HEK293 (cell line): ENCODE results near the gene MYOZ3.

Experiments
- CTCF ChIA-PET: fragments of 350-600 bp; formaldehyde crosslinking; extraction: SDS; loops from one replicate; lab custom pipeline; 2021; ENCODE audit warnings: antibody characterized with exemption; lab: Yijun Ruan, JAX
- POLR2A ChIA-PET: fragments of 300-600 bp; formaldehyde crosslinking; extraction: SDS; loops from one replicate; lab custom pipeline; 2020; ENCODE audit warnings: antibody characterized with exemption, inconsistent platforms; lab: Yijun Ruan, JAX
- H3K27ac ChIP-seq: fragments of 200-500 bp; sonication (Bioruptor generic); 2 replicates; pipeline ENCODE4 v1.5.1; 2014; ENCODE audit warnings: low read depth, low read length, control low read depth, inconsistent platforms; ENCODE audit errors: extremely low read depth
- H3K36me3 ChIP-seq, 2 experiments: fragments of 200-500 bp in 1 of 2; sonication (Bioruptor generic) in 1 of 2; 1 replicate in 1 of 2; 2 replicates in 1 of 2; pipeline ENCODE4 v1.5.1; 2014 to 2017; ENCODE audit warnings: inconsistent platforms in 2 of 2, low read length in 2 of 2; ENCODE audit not compliant: control insufficient read depth in 2 of 2, insufficient read depth in 1 of 2
- H3K4me1 ChIP-seq: fragments of 200-500 bp; sonication (Bioruptor generic); 2 replicates; pipeline ENCODE4 v1.5.1; 2014; ENCODE audit warnings: mild to moderate bottlenecking, low read length, inconsistent platforms; ENCODE audit not compliant: control insufficient read depth, insufficient read depth
- H3K4me3 ChIP-seq: 2 replicates; pipeline ENCODE4 v1.5.1; 2011; ENCODE audit warnings: low read depth, mild to moderate bottlenecking, control low read depth, low read length, moderate library complexity
- H3K9me3 ChIP-seq: fragments of 200-500 bp; sonication (Bioruptor generic); 2 replicates; pipeline ENCODE4 v1.5.1; 2014; ENCODE audit warnings: low read depth, low read length, inconsistent platforms; ENCODE audit not compliant: control insufficient read depth, insufficient read depth
- EGR2 ChIP-seq: fragments of 450-650 bp; formaldehyde crosslinking; IDR thresholded peaks from 2 replicates; pipeline ENCODE4 v1.5.1; 2016; ENCODE audit warnings: low read depth, missing biosample characterization, missing genetic modification characterization
- ELK4 ChIP-seq: IDR thresholded peaks from 2 replicates; pipeline ENCODE4 v1.6.1; 2011; ENCODE audit warnings: mild to moderate bottlenecking, low read depth, low read length, borderline replicate concordance
- KLF1 ChIP-seq: fragments of 450-650 bp; formaldehyde crosslinking; IDR thresholded peaks from 2 replicates; pipeline ENCODE4 v1.5.1; 2016; ENCODE audit warnings: missing biosample characterization, missing genetic modification characterization
- KLF16 ChIP-seq: fragments of 450-650 bp; formaldehyde crosslinking; IDR thresholded peaks from 2 replicates; pipeline ENCODE4 v1.5.1; 2017; ENCODE audit warnings: missing biosample characterization, missing genetic modification characterization
- KLF9 ChIP-seq: fragments of 450-650 bp; formaldehyde crosslinking; IDR thresholded peaks from 2 replicates; pipeline ENCODE4 v1.5.1; 2016; ENCODE audit warnings: missing biosample characterization, missing genetic modification characterization, low read depth
- MEIS1 ChIP-seq: sonication (generic); formaldehyde crosslinking; IDR thresholded peaks from 2 replicates; pipeline ENCODE4 v1.8.1; 2022; ENCODE audit warnings: missing genetic modification reagents, mild to moderate bottlenecking, borderline replicate concordance
- ZBTB48 ChIP-seq: fragments of 450-650 bp; formaldehyde crosslinking; IDR thresholded peaks from 2 replicates; pipeline ENCODE4 v1.5.1; 2016; ENCODE audit warnings: missing biosample characterization, missing genetic modification characterization
- ZBTB49 ChIP-seq: fragments of 450-650 bp; formaldehyde crosslinking; IDR thresholded peaks from 2 replicates; pipeline ENCODE4 v1.5.1; 2016; ENCODE audit warnings: missing biosample characterization, missing genetic modification characterization, low read depth
- ZFHX2 ChIP-seq: fragments of 450-650 bp; formaldehyde crosslinking; conservative IDR thresholded peaks from 2 replicates; pipeline ENCODE4 v1.5.1; 2016; ENCODE audit warnings: missing biosample characterization, missing genetic modification characterization
- ZNF133 ChIP-seq: fragments of 450-650 bp; formaldehyde crosslinking; IDR thresholded peaks from 2 replicates; pipeline ENCODE4 v1.5.1; 2016; ENCODE audit warnings: missing biosample characterization, missing genetic modification characterization
- ZNF211 ChIP-seq: fragments of 450-650 bp; formaldehyde crosslinking; IDR thresholded peaks from 2 replicates; pipeline ENCODE4 v1.5.1; 2016; ENCODE audit warnings: low read depth, missing biosample characterization, missing genetic modification characterization
- ZNF248 ChIP-seq: fragments of 450-650 bp; formaldehyde crosslinking; IDR thresholded peaks from 2 replicates; pipeline ENCODE4 v1.5.1; 2017; ENCODE audit warnings: missing biosample characterization, missing genetic modification characterization
- ZNF362 ChIP-seq: fragments of 450-650 bp; formaldehyde crosslinking; IDR thresholded peaks from 2 replicates; pipeline ENCODE4 v1.5.1; 2016; ENCODE audit warnings: missing biosample characterization, missing genetic modification characterization
- ZNF510 ChIP-seq: fragments of 450-650 bp; formaldehyde crosslinking; IDR thresholded peaks from 2 replicates; pipeline ENCODE4 v1.5.1; 2018; ENCODE audit warnings: mild to moderate bottlenecking, missing genetic modification characterization, missing biosample characterization; ENCODE audit not compliant: insufficient replicate concordance
- ZNF561 ChIP-seq: fragments of 450-650 bp; IDR thresholded peaks from 2 replicates; pipeline ENCODE4 v1.5.1; 2018; ENCODE audit warnings: missing biosample characterization, missing genetic modification characterization, borderline replicate concordance
- ZNF580 ChIP-seq: fragments of 450-650 bp; formaldehyde crosslinking; IDR thresholded peaks from 2 replicates; pipeline ENCODE4 v1.5.1; 2016; ENCODE audit warnings: missing biosample characterization, missing genetic modification characterization
- ZNF610 ChIP-seq: fragments of 450-650 bp; formaldehyde crosslinking; IDR thresholded peaks from 2 replicates; pipeline ENCODE4 v1.5.1; 2016; ENCODE audit warnings: missing biosample characterization, missing genetic modification characterization, borderline replicate concordance
- TF ChIP-seq, protein P1 (sequence below): fragments of 450-650 bp; formaldehyde crosslinking; IDR thresholded peaks from 2 replicates; pipeline ENCODE4 v1.5.1; 2016; ENCODE audit warnings: missing biosample characterization, missing genetic modification characterization
- TF ChIP-seq, protein P2 (sequence below): fragments of 450-650 bp; formaldehyde crosslinking; conservative IDR thresholded peaks from 2 replicates; pipeline ENCODE4 v1.5.1; 2016; ENCODE audit warnings: low read depth, missing biosample characterization, missing genetic modification characterization

The MYOZ3 gene

GRCh38 chr5:150675069-150675468 is 14.0 kb downstream of the MYOZ3 start:
- no peaks in the 10 kb centered on the region; a peak in 1 of 3 replicates for H3K36me3 ChIP-seq
- H3K9me3 ChIP-seq = no peaks in the 10 kb centered on the region
- H3K4me3 ChIP-seq = no peak overlapping the region
- no peak overlapping the region for H3K27ac ChIP-seq
- ChIA-PET POLR2A (interaction anchor here (1.0 kb wide), 1 partner anchor 26 kb away, joined by 3 read pairs; the partner anchor contains the start of gene RBM22), CTCF (interaction anchor here (0.9 to 1.4 kb wide), 3 partner anchors 48 to 217 kb away, joined by 3 to 6 read pairs (median 3); no protein-coding TSS in a partner anchor)
- H3K4me1 ChIP-seq = no peaks in the 10 kb centered on the region; the same call in 1 of the 2 replicates
- TF ChIP-seq ZFHX2 = peak; percentile 68
- TF ChIP-seq ELK4 = no peak
- peak; percentile 68 for TF ChIP-seq EGR2 (tag by site-specific recombination)

- no peak for TF ChIP-seq ZNF561 (tag by site-specific recombination)
- TF ChIP-seq, protein P1, sequence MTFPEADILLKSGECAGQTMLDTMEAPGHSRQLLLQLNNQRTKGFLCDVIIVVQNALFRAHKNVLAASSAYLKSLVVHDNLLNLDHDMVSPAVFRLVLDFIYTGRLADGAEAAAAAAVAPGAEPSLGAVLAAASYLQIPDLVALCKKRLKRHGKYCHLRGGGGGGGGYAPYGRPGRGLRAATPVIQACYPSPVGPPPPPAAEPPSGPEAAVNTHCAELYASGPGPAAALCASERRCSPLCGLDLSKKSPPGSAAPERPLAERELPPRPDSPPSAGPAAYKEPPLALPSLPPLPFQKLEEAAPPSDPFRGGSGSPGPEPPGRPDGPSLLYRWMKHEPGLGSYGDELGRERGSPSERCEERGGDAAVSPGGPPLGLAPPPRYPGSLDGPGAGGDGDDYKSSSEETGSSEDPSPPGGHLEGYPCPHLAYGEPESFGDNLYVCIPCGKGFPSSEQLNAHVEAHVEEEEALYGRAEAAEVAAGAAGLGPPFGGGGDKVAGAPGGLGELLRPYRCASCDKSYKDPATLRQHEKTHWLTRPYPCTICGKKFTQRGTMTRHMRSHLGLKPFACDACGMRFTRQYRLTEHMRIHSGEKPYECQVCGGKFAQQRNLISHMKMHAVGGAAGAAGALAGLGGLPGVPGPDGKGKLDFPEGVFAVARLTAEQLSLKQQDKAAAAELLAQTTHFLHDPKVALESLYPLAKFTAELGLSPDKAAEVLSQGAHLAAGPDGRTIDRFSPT (tag by site-specific recombination) = no peak
- no peak for TF ChIP-seq KLF1 (tag by site-specific recombination)
- TF ChIP-seq ZNF133 = no peak
- no peak for TF ChIP-seq ZNF248
- no peak for TF ChIP-seq MEIS1 (CRISPR knock-in tag)
- TF ChIP-seq, protein P2, sequence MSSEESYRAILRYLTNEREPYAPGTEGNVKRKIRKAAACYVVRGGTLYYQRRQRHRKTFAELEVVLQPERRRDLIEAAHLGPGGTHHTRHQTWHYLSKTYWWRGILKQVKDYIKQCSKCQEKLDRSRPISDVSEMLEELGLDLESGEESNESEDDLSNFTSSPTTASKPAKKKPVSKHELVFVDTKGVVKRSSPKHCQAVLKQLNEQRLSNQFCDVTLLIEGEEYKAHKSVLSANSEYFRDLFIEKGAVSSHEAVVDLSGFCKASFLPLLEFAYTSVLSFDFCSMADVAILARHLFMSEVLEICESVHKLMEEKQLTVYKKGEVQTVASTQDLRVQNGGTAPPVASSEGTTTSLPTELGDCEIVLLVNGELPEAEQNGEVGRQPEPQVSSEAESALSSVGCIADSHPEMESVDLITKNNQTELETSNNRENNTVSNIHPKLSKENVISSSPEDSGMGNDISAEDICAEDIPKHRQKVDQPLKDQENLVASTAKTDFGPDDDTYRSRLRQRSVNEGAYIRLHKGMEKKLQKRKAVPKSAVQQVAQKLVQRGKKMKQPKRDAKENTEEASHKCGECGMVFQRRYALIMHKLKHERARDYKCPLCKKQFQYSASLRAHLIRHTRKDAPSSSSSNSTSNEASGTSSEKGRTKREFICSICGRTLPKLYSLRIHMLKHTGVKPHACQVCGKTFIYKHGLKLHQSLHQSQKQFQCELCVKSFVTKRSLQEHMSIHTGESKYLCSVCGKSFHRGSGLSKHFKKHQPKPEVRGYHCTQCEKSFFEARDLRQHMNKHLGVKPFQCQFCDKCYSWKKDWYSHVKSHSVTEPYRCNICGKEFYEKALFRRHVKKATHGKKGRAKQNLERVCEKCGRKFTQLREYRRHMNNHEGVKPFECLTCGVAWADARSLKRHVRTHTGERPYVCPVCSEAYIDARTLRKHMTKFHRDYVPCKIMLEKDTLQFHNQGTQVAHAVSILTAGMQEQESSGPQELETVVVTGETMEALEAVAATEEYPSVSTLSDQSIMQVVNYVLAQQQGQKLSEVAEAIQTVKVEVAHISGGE (tag by site-specific recombination) = no peak
- TF ChIP-seq ZNF211 (tag by site-specific recombination) = no peak
- TF ChIP-seq ZBTB49 (tag by site-specific recombination) = no peak
- TF ChIP-seq ZNF510 (tag by site-specific recombination) = no peak
- no peak for TF ChIP-seq ZNF580 (tag by site-specific recombination)
- no peak for TF ChIP-seq KLF9
- no peak for TF ChIP-seq KLF16 (tag by site-specific recombination)
- TF ChIP-seq ZNF610 (tag by site-specific recombination) = no peak
- TF ChIP-seq ZNF362 = no peak
- no peak for TF ChIP-seq ZBTB48 (tag by site-specific recombination)
- ChIA-PET CTCF (interaction anchor here (1.4 kb wide), 1 partner anchor 219 kb away, joined by 6 read pairs; no protein-coding TSS in a partner anchor), POLR2A (no interaction called here)
- Histone ChIP-seq H3K36me3 (no peaks in the 10 kb centered on the region; a peak in 1 of 3 replicates), H3K27ac (no peak overlapping the region), H3K4me1 (no peaks in the 10 kb centered on the region), H3K9me3 (no peaks in the 10 kb centered on the region), H3K4me3 (no peak overlapping the region)
Measured at GRCh38 chr5:150676578-150676977, 15.5 kb downstream of the MYOZ3 start.
